ENCODE results near the gene ARL8A. TPM values are rescaled to one million over a fixed set of nuclear protein-coding genes. Genes with fewer than 3 reads are reported as not detected.

Gene ARL8A
- total and polyA plus RNA-seq, 8 donors = 7.8 to 34.5 (median 20.9) TPM

- WGBS, 5 donors = 44 to 57% (median 47%) methylated on average over 9 of the region's 9 CpGs
- Histone ChIP-seq H3K27ac (no peak overlapping the region), H3K36me3 (no peaks in the 10 kb centered on the region), H3K9me3 (no peaks in the 10 kb centered on the region), H3K27me3 (no peaks in the 10 kb centered on the region), H3K4me3 (no peak overlapping the region), H3K4me1 (peaks cover 0 to 15% (median 4%) of the 10 kb centered on the region in 4 donors)
- peak in 1 of 2 donors; percentile 54 for DNase-seq
- TF ChIP-seq EP300 (IDR thresholded peaks at IDR 0.05) (no peak), CTCF (IDR thresholded peaks at IDR 0.05) (no peak), POLR2A (IDR thresholded peaks at IDR 0.05) (no peak), POLR2AphosphoS5 (IDR thresholded peaks at IDR 0.05) (no peak)
- intact Hi-C loops (cut with DNase I; ENCODE audit: low total_unique reads) = loop anchor here (10.0 kb wide), 1 partner anchor 222 kb away; no protein-coding TSS in a partner anchor
Measured at GRCh38 chr1:202126426-202126825, 18.1 kb downstream of the ARL8A start.

GRCh38 chr1:202125611-202126010, 18.9 kb downstream of the ARL8A start:
- WGBS, 5 donors = 87 to 94% (median 90%) methylated on average over 8 of the region's 8 CpGs

GRCh38 chr1:202124142-202124541, 20.4 kb downstream of the ARL8A start:
- TF ChIP-seq POLR2AphosphoS5 (IDR thresholded peaks at IDR 0.05) (no peak), POLR2A (IDR thresholded peaks at IDR 0.05) (no peak), EP300 (IDR thresholded peaks at IDR 0.05) (no peak), CTCF (IDR thresholded peaks at IDR 0.05) (no peak)
- Histone ChIP-seq H3K27me3 (no peaks in the 10 kb centered on the region), H3K9me3 (no peaks in the 10 kb centered on the region), H3K4me1 (peaks cover 0 to 8% (median 3%) of the 10 kb centered on the region in 4 donors), H3K36me3 (no peaks in the 10 kb centered on the region), H3K4me3 (no peak overlapping the region), H3K27ac (no peak overlapping the region)
- intact Hi-C loops (cut with DNase I; ENCODE audit: low total_unique reads) = loop anchor here (5.0 to 10.0 kb wide), 2 partner anchors 122 to 219 kb away; no protein-coding TSS in a partner anchor
- 80 to 91% (median 83%) methylated on average over 7 of the region's 7 CpGs for whole genome bisulfite sequencing, 5 donors
- DNase-seq = no peak

More at GRCh38 chr1:202125611-202126010, 18.9 kb downstream of the ARL8A start:
- no peak for TF ChIP-seq EP300 (IDR thresholded peaks at IDR 0.05)
- TF ChIP-seq POLR2AphosphoS5 (IDR thresholded peaks at IDR 0.05) = no peak
- no peak for TF ChIP-seq POLR2A (IDR thresholded peaks at IDR 0.05)
- TF ChIP-seq CTCF (IDR thresholded peaks at IDR 0.05) = no peak
- no peak overlapping the region for H3K27ac ChIP-seq
- H3K4me3 ChIP-seq = no peak overlapping the region
- H3K9me3 ChIP-seq = no peaks in the 10 kb centered on the region
- intact Hi-C loops (cut with DNase I; ENCODE audit: low total_unique reads) = loop anchor here (10.0 kb wide), 1 partner anchor 221 kb away; no protein-coding TSS in a partner anchor
- H3K4me1 ChIP-seq = peaks cover 0 to 11% (median 3%) of the 10 kb centered on the region in 4 donors
- H3K36me3 ChIP-seq = no peaks in the 10 kb centered on the region
- DNase-seq = no peak
- H3K27me3 ChIP-seq = no peaks in the 10 kb centered on the region

GRCh38 chr1:202123336-202123813, 21.2 kb downstream of the ARL8A start:
- TF ChIP-seq EP300 (IDR thresholded peaks at IDR 0.05) (no peak), CTCF (IDR thresholded peaks at IDR 0.05) (no peak), POLR2A (IDR thresholded peaks at IDR 0.05) (no peak), POLR2AphosphoS5 (IDR thresholded peaks at IDR 0.05) (no peak)
- Histone ChIP-seq H3K9me3 (no peaks in the 10 kb centered on the region), H3K36me3 (no peaks in the 10 kb centered on the region), H3K27ac (no peak overlapping the region), H3K27me3 (no peaks in the 10 kb centered on the region), H3K4me3 (no peak overlapping the region), H3K4me1 (peaks cover 0 to 15% (median 6%) of the 10 kb centered on the region in 4 donors)
- intact Hi-C loops (cut with DNase I; ENCODE audit: low total_unique reads) = loop anchor here (5.0 to 10.0 kb wide), 2 partner anchors 121 to 219 kb away; no protein-coding TSS in a partner anchor
- WGBS, 5 donors = 74 to 88% (median 82%) methylated on average over 9 to 10 of the region's 10 CpGs
- DNase-seq = no peak
